Inferior parietal cortex (tissue), 1 donor: Measurements from ENCODE around the gene CMIP.

Source experiments
- DNase-seq: peaks from one replicate; pipeline ENCODE4 v3.0.0-alpha.2; 2016; ENCODE audit errors: extremely low spot score

CMIP gene

DNA sequence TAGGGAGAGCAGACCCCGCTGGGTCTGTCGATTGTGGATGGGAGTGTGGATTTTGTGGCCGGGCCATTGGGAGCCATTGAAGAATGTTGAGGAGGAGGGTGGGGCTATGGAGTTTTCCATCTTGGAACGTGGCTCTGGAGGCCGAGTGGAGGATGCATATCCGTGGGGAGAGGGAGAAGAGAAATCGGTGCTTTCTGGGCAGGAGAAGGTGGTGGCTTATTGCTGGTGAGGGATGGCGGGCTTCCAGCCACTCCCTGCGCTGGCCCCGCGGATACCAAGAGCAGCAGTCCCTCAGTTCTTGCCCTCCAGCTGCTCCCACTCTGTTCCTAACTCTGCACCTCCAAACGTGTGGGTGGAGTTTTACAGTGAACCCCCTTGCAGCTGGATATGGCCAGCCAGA lies 162.4 kb downstream of the CMIP start:
- no peak for DNase-seq

DNA sequence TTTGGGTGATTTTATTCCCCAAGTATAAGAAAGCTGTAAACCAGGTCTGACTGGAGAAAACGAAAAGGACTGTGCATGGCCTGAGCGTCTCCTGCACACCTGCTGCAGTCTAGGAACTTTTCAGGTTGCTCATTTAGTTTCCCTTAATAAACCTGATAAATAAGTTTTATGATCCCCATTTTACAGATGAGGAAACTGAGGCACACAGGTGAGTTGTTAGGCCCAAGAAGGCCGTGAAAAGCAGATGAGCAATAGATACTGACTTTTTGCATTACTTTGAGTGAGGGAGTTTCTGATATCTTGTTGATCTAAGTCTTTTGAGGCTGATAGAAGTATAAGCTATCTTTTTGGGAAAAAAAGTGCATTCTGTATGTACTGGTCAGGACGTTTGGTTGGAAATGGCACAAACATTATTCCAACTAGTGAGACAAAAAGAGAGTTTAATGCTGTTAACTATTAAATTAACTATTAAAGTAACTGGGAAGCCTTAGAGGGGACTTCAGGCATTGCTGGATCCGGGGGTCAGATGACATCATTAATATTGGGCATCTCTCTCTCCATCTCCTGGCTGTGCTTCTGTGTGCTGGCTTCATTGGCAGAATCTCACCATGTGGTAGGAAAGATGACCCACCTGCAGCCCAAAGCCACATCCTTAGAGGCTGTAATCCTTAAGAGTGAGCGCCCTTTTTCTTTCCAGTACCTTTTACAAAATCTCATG lies 163.4 kb downstream of the CMIP start:
- no peak for DNase-seq

DNA sequence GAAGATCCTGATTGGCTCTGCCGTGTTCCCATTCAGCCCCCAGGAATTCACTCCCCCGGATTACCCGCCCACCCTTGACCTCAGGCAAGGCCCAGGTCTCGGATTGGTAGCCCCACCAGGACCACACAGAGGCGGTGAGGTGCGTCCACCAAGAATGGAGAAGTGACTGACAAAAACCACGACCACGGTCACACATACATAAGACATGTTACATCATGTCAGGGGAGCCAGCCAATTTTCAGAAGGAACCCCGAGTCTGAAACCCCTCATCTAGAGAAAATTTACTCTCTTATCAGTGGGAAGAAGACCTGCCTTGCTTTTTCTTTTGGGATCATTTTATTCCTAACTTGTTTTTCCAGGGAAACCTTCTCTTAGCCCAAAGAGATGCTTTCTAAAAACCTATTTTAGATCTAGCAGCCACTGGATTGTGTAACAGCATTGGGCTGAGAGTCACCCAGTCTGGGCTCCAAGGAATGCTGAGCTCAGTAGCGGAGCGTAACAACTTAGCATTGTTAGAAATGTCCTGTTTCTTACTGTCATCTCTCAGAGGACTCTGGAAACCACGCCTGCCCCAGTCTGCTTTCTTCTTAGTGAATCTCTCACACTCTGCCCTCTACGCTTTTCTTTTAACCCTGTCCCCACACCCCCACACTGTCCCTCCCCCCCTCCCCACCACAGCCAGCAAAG lies 164.1 kb downstream of the CMIP start:
- DNase-seq = peak; percentile 48

DNA sequence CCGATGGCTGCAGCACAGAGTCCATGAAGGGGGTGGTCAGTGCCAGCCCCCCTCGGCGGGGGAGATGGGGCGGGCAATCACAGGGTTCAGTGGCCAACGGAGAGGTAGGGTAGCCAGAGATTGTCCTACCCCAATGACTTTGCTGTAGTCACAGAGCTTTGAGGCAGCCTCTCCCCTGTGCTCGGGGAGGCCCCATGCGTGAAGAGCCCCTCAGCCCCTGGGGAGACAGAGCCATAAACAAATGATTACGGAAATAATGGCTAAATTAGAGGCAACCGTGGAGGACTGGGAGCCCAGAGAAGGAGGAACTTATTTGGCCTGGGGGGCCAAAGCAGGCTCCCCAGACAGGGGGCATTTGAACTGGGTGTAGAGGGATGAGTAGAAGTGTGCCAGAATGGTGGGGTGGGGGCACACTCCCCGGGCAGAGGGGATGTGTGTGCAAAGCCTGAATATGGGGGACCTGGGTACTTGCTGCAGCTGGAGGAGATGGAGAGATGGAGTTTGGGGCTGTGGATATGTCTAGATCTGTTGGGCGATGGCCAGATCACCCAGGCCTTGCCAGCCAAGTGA lies 164.8 kb downstream of the CMIP start:
- no peak for DNase-seq

DNA sequence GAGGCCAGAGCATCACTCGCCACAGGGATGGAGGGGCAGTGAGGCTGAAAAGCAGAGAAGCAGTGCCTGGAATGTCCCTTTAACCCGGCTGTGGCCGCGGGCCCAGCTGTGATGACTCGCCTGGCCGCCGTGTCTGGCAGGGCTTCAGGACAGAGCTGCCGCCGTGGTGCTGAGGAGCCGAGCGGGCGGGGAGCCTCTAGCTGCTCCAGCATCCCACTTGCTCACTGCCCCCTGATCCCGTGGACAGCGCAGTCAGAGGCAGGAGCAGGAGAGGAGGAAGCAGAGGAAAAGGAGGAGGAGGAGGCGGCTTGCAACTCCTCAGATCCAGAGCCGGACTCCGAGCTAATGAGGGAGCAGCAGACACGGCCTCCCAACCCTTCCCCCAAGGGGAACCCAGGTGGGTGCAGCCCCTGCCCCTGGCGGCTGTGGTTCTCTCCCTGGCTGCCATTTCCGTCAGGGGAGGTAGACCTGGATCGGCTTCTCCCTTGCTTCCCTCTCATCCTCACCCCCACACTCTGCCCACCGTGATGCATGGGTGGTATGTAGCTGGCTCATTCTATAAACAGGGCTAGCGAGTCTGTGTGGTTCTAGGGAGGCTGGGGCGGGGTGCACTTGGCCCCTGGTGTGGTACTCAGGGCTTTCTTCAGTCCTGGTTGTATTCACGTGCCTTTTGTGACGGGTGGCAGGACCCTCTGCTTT lies 165.7 kb downstream of the CMIP start:
- no peak for DNase-seq

DNA sequence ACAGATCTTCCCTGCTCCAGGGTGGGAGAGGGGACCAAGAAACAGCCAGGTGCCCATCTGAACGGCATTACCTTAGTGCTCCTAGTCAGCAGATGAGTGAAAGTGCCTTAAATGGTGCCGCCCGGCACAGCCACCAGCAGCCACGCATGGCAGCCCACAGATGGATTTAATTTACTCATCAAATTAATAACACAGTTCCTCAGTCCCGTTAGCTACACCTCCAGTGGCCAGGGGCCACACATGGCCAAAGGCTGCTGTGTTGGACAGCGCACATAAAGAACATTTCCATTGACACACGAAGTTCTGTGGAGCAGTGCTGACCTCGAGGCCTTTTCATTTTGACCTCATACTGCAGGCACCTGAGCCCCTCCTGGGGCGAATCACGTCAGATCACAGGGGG lies 166.3 kb downstream of the CMIP start:
- DNase-seq = no peak

DNA sequence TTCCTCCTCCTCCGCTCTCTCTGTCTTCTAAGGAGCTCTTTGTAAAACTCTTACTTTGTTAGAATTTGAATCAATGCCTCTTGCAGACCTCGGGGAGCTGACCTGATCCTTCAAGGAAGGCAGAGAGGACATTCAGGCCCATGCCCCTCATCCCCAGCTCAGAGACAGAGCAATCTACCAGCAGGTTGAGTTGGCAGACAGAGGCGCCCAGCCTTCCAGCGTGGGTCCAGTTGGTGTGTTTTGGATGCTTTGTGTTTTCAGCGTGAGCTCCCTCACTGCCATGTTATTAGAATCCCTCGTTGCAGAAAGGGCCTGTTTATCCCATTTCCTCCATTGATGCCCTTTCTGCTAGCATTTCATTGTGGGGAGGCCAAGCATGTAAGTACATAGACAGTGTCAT lies 167.1 kb downstream of the CMIP start:
- no peak for DNase-seq

DNA sequence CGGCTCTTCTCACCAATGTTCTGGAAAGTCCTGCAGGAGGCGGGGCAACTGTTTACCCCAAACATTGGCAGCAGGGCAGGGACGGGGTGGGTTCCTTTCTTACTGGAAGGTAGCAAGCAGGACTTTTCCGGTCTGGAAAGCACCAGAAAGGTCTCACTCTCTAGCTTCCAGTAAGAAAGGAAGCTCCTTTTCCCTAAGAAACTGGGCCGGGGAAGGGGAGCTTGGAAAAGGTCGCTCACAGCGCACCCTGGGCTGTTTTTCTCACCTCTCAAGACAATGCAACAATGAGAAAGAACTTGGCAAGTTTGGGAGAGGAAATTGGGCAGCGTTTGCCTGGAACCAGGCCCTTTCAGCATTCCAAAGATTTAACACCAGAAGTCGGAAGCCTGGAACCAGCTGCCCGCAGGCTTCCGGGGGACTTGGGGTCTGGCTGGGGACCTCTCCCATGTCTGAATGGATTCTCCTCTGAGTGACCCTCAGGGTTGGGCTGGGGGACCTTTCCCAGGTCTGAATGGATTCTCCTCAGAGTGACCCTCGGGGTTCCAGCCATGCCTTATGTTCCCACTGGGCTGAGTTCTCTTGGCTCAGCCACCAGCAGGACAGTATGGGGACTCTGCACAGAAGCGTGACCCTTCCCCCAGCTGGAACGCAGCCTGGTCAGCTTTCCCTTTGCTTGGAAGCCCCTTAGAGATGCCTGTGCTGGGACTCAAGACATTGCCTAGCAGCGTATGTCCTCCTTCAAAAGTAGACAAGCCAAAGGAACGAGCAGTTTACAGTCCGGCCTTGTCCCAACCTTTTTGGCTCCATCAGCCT lies 167.9 kb downstream of the CMIP start:
- DNase-seq = no peak

DNA sequence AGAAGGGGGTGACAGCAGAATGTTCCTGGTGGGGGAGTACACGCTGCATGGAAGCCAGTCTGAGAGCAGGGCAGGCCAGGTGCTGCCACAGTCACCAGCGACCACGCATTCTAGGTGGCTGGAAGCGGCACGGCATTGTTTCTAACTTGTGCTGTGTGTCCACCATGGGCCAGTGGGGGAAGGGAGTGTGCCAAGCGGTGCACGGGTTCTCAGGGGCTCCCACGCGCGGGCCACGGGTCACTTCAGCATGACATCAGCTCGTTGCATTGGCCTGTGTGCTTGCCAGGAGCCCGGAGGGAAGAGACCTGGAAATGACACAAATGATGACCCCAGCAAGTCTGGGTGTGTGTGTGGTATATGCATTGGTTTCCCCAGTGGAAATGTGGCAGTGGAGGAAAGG lies 169.6 kb downstream of the CMIP start:
- DNase-seq = no peak

DNA sequence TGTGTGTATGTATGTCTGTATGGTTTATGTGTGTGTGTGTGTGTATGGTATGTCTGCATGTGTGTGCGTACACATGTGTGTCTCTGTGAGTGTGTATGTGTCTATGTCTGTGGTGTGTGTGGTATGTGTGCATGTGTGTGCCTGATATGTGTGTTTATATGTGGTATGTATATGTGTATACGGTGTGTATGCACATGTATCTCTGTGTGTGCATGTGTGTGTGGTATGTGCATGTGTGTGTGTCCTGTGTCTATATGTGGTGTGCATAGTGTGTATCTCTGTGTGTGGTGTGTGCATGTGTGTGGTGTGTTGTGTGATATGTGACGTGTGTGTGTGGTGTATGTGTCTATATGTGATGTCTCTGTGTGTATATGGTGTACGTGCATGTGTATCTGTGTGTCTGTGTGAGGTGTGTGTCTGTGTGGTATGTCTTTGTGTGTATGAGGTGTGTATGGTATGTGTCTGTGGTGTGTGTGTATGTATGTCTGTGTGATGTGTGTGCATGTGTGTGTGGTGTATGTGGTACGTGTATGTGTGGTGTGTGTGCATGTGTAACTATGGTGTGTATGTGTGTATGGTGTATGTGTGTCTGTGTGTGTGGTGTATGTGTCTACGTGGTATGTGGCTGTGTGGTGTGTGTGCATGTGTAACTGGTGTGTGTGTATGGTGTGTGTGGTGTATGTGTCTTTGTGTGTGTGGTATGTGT lies 170.2 kb downstream of the CMIP start:
- DNase-seq = no peak

DNA sequence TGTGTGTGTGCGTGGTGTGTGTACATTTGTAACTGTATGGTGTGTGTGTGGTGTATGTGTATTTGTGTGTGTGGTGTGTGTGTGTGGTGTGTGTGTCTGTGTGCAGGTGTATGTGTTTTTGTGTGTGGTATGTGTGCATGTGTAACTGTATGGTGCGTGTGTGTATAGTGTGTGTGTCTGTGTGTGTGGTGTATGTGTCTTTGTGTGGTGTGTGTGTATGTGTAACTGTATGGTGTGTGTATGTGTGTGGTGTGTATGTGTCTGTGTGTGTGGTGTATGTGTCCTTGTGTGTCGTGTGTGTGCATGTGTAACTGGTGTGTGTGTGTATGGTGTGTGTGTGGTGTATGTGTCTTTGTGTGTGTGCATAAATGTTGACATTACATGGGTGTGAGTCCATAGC lies 170.8 kb downstream of the CMIP start:
- DNase-seq = no peak

DNA sequence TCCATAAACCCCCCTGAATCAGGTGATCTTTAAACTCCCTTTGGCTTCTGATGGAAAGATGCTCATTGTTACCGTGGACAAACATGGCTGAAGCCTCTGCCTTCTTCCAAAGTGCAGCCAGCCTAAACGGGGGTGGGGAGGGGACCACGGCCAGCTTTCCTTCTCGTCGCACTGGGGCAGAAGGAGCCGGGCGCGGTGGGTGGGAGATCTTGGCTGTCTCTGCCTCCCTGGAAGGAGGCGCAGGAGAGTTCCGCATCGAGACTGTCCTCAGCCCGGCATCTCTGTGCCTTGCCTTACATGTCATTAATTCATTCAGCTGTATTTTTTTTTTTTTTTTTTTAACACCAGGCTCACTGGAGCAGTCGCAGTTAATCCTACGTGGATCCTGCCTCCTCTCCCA lies 171.2 kb downstream of the CMIP start:
- DNase-seq = no peak

DNA sequence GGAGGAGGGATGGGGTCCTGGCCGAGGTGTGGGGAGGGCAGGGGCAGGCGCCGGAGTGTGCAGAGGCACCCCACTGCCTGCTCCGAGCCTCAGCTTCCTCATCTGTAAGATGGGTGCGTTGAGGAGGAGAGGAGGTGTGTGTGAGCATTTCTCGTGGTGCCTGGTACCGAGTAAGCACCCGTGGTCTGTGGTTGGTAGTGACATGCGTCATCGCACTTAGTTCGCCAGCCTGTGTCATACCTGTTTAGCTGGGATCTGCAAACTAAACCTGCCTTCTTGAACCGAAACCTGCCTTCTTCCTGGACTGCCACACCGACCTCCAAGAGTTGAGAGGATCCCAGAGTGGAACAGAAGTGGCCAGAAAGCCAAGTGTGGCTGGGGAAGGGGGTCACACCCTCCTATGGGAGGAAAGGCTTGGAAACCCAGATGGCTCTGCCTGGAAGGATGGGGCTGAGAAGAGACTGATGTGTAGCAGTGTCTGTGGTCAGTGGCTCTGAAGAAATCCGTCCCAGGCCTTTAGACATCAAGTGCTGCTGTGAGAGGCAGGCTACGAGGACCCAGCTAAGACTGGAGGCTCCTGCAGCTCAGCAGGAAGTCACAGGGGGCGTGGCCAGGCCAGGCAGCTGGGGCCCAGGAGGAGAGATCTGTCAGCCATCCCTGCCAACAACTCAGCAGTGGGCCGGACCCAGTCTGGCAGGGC lies 171.9 kb downstream of the CMIP start:
- no peak for DNase-seq

DNA sequence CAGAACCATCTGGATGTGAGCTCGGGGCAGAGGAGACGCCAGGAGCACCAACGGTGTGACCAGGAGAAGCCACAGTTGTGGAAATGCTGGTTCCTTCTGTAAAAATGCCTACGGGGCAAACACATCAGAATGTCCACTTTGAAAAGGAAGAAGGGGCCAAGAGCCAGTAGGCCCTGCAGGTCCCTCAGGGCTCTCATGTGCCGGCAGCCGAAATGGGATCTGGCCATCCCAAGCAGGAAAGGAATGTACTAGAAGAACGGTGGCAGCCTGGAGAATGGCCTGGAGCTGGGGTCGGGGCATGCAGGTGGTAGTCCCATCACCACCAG lies 172.4 kb downstream of the CMIP start:
- DNase-seq = no peak

DNA sequence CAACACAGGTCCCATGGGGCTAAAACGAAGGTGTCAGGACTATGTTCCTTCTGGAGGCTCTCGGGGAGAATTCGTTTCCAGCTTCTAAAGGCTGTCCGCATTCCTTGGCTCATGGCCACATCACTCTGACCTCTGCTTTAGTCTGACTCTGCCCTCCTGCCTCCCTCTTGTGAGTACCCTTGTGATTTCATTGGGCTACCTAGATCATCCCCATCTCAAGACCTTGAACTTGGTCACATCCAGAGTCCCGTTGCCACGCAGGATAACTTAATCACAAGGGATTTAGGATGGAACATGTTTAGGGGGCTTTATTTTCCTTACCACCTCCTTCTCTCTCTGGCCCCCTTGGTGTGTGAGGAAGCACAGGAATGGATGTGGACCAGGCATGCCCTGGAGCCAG lies 173.6 kb downstream of the CMIP start:
- no peak for DNase-seq

DNA sequence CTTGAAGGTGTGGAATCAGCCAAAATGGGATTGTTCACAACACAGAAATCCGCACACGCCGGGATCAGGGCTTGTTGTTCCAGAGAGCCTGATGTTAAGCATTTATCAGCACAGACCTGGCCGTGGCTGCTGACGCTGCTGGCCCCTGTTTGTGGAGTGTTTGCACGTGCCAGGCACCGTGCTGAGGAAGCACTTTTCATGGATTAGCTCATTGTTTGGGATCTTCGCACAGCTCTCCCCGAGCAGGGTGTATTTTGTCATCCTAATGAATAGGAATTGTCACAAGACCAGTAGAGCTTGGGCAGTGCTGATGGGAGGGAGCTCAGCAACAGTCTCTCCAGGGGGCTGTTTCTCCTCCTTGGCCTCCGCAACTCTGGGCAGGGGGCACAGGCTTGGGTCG lies 174.1 kb downstream of the CMIP start:
- no peak for DNase-seq

DNA sequence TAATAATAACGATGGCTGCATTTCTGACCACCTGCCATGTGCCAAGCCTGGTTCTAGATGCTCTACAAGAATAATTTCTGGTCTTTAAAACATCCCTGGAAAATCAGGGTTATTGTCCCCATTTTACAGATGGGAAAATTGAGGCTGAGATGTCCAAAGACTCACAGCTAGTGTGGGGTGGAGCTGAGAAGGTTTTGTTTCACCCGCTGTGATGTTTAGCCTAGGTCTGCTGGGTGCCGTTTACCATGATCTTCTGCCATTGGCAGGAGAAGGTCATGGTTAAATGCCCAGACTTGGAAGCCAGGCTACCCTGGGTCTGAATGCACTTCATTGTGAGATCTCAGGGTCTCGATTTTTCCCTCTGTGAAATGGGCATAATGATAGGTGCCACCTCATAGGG lies 175.4 kb downstream of the CMIP start:
- DNase-seq = no peak

DNA sequence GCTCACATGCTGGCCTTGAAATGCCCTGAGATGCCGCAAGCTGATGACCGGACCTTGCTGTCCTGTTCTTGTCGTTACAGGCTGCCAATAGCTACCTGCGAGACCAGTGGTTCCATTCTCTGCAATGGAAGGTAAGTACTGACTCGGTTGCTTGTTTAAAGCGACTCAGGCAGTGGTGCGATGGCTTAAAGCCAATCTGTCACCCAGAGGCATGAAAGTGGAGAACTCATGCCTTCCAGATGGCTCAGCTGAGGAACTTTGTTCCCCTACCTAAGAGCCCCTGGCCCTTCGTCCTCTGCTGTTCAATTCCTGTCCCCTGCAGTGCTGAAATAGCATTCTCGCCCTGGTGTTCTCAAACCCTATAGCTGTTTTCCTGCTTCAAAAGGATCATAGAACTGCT lies 176.2 kb downstream of the CMIP start:
- DNase-seq = no peak

DNA sequence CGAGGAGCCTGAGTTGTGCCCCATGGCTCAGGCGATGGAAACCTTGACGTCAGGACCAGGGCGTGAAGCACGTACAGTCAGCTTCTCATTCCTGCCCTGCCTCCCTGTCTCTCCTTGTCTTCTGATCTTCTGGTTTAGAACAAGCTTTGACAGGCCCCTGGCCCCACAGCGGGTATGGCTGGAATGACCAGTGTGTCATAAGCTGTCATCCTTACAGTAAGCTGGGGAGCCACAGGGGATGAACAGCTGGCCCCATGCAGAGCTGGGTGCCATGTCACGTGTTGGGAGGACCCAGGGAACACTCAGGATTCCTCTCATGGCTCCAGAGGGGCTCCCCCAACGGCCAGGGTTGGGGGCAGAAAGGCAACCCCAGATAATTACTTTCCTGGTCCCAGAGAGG lies 176.9 kb downstream of the CMIP start:
- no peak for DNase-seq

DNA sequence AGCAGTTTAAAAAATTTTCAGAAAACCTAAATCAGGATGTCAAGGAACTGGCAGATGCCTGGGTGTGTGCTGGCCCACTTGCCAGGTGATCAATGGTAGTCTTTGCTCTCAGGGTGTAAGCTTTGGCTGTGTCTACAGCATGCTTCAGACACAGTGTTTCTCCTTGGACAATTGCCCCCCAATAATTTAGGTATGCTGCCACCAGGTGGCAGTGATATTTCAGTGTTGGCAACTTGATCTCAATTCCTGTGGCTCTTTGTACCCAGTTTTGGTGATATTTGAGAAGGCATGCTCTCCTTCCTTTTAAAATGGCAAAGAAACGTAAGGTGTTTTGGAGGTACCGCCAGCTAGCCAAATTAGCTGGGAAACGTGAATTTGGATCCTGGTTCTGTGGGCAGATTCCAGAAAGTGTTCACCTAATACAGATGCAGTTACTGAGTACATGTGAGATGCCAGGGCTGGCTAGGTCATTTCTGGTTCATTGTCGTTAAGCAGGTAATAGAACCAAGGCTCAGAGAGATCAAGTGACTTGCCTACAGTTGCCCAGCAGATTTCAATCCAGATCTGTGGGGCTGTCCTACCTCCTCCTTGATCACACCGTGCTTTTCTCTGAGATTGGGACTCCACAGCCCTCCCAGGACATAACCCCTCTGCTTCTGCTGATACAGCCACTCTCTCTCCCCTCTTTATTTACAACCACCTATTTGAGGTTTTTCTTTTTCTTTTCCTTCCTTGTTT lies 178.9 kb downstream of the CMIP start:
- DNase-seq = peak; percentile 84
